ENCODE results near the gene PAX3. TPM values are rescaled to one million over a fixed set of nuclear protein-coding genes. Genes with fewer than 3 reads are reported as not detected.

Gene PAX3
- polyA plus RNA-seq, 1 experiment = not detected

DNA sequence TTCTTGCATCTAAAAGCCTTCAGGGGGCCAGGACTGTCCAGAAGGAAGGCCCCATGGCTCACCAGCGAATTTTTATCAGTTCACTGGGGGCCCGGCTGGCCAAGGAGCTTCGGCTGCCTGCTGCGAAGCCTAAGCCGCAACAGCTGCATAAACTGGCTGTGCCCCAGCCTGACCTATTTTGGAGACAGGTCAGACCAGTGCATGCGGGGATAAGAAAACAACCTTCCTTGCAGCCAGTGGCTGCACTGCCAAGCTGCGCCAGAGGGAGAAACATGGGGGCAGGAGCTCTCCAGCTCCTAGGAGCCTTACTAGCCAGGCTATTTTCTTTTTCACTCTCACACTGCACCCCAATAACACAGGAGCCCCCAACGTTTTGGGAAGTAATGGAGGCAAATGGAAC is 15.2 kb downstream of the PAX3 start:
- Histone ChIP-seq H3K4me3 (ENCODE audit: low read depth, low read length) (no peak overlapping the region), H3K27me3 (ENCODE audit: control insufficient read depth, insufficient read depth, low read length) (peaks cover 9% of the 10 kb centered on the region), H3K27ac (ENCODE audit: low read depth, low read length) (no peak overlapping the region), H3K9me3 (ENCODE audit: control insufficient read depth, insufficient read depth, low read length) (no peaks in the 10 kb centered on the region)
- DNase-seq (ENCODE audit: low read depth, low spot score) = no peak
- ChIA-PET POLR2A (no interaction called here), CTCF (no interaction called here)
- TF ChIP-seq, protein P1, sequence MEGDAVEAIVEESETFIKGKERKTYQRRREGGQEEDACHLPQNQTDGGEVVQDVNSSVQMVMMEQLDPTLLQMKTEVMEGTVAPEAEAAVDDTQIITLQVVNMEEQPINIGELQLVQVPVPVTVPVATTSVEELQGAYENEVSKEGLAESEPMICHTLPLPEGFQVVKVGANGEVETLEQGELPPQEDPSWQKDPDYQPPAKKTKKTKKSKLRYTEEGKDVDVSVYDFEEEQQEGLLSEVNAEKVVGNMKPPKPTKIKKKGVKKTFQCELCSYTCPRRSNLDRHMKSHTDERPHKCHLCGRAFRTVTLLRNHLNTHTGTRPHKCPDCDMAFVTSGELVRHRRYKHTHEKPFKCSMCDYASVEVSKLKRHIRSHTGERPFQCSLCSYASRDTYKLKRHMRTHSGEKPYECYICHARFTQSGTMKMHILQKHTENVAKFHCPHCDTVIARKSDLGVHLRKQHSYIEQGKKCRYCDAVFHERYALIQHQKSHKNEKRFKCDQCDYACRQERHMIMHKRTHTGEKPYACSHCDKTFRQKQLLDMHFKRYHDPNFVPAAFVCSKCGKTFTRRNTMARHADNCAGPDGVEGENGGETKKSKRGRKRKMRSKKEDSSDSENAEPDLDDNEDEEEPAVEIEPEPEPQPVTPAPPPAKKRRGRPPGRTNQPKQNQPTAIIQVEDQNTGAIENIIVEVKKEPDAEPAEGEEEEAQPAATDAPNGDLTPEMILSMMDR (IDR thresholded peaks at IDR 0.05; ENCODE audit: low read depth, low read length) = no peak

DNA sequence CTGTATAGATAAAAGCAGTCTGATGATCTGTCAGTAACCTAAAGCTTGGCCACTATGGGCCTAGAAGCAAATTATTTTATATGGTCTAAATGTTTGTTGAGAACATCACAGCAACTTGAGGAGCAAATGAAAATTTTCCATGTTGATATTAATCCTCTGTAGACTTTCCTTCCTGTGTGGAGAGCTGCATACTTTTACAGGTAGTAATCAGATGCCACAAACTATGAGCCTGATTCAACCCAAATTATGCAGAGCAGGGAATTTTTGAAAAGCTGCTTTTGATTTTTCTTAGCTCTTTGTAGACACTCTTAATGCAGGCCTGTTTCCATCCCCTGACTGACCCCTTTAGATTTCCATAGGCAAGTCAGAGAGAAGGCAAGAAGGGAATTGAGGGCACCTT is 17.3 kb downstream of the PAX3 start:
- Histone ChIP-seq H3K9me3 (ENCODE audit: control insufficient read depth, insufficient read depth, low read length) (no peaks in the 10 kb centered on the region), H3K27ac (ENCODE audit: low read depth, low read length) (no peak overlapping the region), H3K27me3 (ENCODE audit: control insufficient read depth, insufficient read depth, low read length) (peaks cover 4% of the 10 kb centered on the region), H3K4me3 (ENCODE audit: low read depth, low read length) (no peak overlapping the region)
- no peak for DNase-seq (ENCODE audit: low read depth, low spot score)
- ChIA-PET CTCF (no interaction called here), POLR2A (no interaction called here)
- TF ChIP-seq, protein P1 (IDR thresholded peaks at IDR 0.05; ENCODE audit: low read depth, low read length) = no peak

DNA sequence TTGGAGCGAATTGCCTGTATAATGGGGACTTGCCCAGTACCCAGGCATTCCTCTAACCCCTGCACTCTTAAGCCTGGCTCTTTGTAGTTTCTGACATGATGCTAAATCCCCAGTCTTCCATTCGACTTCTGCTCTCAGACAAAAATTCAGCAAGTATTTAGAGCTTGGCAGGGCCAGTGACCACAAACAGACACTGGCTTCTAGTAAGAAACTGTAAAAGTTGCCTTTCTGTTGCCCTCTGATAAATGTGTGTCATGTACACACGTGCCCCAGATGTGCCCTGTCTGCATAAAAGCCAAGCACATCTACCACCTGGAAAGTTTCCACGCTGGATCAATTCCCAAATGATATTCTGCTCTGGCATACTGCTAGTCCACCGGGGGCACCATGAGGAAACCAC is 18.0 kb downstream of the PAX3 start:
- Histone ChIP-seq H3K4me3 (ENCODE audit: low read depth, low read length) (no peak overlapping the region), H3K27me3 (ENCODE audit: control insufficient read depth, insufficient read depth, low read length) (peaks cover 4% of the 10 kb centered on the region), H3K9me3 (ENCODE audit: control insufficient read depth, insufficient read depth, low read length) (no peaks in the 10 kb centered on the region), H3K27ac (ENCODE audit: low read depth, low read length) (no peak overlapping the region)
- ChIA-PET CTCF (no interaction called here), POLR2A (no interaction called here)
- no peak for DNase-seq (ENCODE audit: low read depth, low spot score)
- TF ChIP-seq, protein P1 (IDR thresholded peaks at IDR 0.05; ENCODE audit: low read depth, low read length) = no peak

DNA sequence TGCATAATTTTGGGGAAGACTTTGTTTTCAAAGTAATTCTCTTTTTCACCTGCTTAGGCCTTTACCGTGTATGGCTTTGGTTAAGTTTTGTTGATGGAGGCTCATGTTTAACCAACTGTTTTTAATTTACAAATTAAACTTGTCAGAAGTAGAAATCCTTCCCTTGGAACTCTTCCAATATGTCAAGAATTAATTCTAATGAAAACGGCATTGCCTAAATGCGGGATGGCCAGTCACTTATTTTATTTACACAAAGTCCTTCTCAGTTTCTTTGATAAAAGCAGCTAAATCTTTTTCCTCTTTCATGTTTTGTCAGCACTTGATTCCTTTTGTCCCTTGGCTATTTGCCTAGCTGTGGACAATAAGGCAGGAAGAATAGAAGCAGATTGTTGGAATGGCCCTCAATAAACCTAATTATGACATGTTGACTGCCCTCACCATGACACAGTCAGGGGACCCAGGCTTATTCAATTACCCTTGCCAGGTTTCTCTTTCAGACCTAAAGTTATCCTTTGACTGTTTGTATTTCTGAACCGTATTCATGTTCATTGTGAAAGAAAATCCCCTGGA is 26.3 kb downstream of the PAX3 start:
- TF ChIP-seq, protein P1 (IDR thresholded peaks at IDR 0.05; ENCODE audit: low read depth, low read length) = no peak
- Histone ChIP-seq H3K27me3 (ENCODE audit: control insufficient read depth, insufficient read depth, low read length) (no peaks in the 10 kb centered on the region), H3K9me3 (ENCODE audit: control insufficient read depth, insufficient read depth, low read length) (no peaks in the 10 kb centered on the region), H3K4me3 (ENCODE audit: low read depth, low read length) (no peak overlapping the region), H3K27ac (ENCODE audit: low read depth, low read length) (no peak overlapping the region)
- ChIA-PET POLR2A (no interaction called here), CTCF (interaction anchor here (0.5 kb wide), 1 partner anchor 231 kb away, joined by 3 read pairs; no protein-coding TSS in a partner anchor)
- no peak for DNase-seq (ENCODE audit: low read depth, low spot score)

DNA sequence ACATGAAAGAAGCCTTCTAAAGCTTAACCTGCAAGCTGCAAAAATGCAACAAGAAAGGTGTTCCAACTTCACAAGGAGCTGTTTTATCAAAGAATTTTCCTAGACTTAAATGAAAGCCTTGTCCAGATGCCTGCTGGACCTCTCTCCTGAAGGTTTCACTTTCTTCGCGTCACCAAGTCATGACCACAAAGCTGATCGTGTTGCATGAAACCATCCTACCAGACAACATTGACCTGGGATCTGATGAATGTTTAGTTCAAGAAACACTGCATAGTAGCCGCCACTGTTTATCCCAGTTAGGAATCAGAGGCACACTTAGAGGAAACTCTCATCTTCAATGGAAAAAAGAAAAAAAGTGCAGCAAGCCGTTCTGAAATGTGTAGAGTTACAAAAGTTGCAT is 26.9 kb downstream of the PAX3 start:
- Histone ChIP-seq H3K27ac (ENCODE audit: low read depth, low read length) (no peak overlapping the region), H3K27me3 (ENCODE audit: control insufficient read depth, insufficient read depth, low read length) (no peaks in the 10 kb centered on the region), H3K9me3 (ENCODE audit: control insufficient read depth, insufficient read depth, low read length) (no peaks in the 10 kb centered on the region), H3K4me3 (ENCODE audit: low read depth, low read length) (no peak overlapping the region)
- ChIA-PET POLR2A (no interaction called here), CTCF (no interaction called here)
- no peak for DNase-seq (ENCODE audit: low read depth, low spot score)
- TF ChIP-seq, protein P1 (IDR thresholded peaks at IDR 0.05; ENCODE audit: low read depth, low read length) = no peak
